Skeletal muscle tissue (tissue), 4 donors: ENCODE measurements around the gene USP6NL. TPM values are rescaled to one million over a fixed set of nuclear protein-coding genes. Genes with fewer than 3 reads are reported as not detected.
"Not testable (repeated sequence)": the region's sequence is repeated elsewhere in the genome, so short reads cannot be mapped to it uniquely, and the experiment has no call there.

Experiments
- H3K27ac ChIP-seq: one replicate; pipeline ENCODE4 v1.7.0; 2013; ENCODE audit warnings: mild to moderate bottlenecking, low read depth, low read length, inconsistent platforms
- H3K27me3 ChIP-seq, 3 donors: one replicate each; pipeline ENCODE4 v1.7.0; 2013; ENCODE audit warnings: low read length in 3 of 3; ENCODE audit not compliant: control insufficient read depth in 3 of 3, insufficient read depth in 3 of 3
- H3K36me3 ChIP-seq, 3 donors: one replicate each; pipeline ENCODE4 v1.7.0; 2013; ENCODE audit warnings: low read length in 3 of 3; ENCODE audit not compliant: control insufficient read depth in 3 of 3, insufficient read depth in 3 of 3
- H3K4me1 ChIP-seq, 3 donors: one replicate each; pipeline ENCODE4 v1.7.0; 2013; ENCODE audit warnings: low read length in 3 of 3, mild to moderate bottlenecking in 3 of 3; ENCODE audit not compliant: control insufficient read depth in 3 of 3, insufficient read depth in 3 of 3
- H3K4me3 ChIP-seq, 3 donors: one replicate each; pipeline ENCODE4 v1.7.0; 2013; ENCODE audit warnings: low read length in 3 of 3
- H3K9ac ChIP-seq, 3 donors: one replicate each; pipeline ENCODE4 v1.7.0; 2013; ENCODE audit warnings: low read length in 3 of 3, mild to moderate bottlenecking in 3 of 3, moderate library complexity in 2 of 3, low read depth in 1 of 3
- H3K9me3 ChIP-seq, 3 donors: one replicate each; pipeline ENCODE4 v1.7.0; 2013; ENCODE audit warnings: low read length in 3 of 3; ENCODE audit not compliant: control insufficient read depth in 3 of 3
- total RNA-seq: library from RNA; depleted of rRNA; stranded (reverse); fragments of >200 nt; gene quantifications from one replicate; pipeline ENCODE4 v1.2.3, GENCODE V29; 2014
- donor health status: Osteomylitis.

Gene USP6NL
- total RNA-seq, 1 donor from 2014 or later: 4.7 TPM

DNA sequence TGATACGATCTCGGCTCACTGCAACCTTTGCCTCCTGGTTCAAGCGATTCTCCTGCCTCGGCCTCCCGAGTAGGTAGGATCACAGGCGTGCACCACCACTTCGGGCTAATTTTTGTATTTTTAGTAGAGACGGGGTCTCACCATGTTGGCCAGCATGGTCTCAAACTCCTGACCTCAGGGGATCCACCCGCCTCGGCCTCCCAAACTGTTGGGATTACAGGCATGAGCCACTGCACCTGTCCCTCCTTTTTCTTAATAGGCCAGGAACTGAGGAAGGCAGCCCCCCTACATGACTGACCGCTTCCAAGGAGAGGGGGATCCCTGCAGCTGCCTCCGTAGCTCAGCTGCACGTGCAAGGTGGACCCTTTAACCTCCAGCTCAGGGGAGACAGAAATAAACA, 175.0 kb downstream of the USP6NL start:
- not testable (repeated sequence) for H3K9ac ChIP-seq, H3K27ac ChIP-seq, H3K36me3 ChIP-seq, H3K4me3 ChIP-seq, H3K4me1 ChIP-seq, H3K9me3 ChIP-seq
- H3K27me3 ChIP-seq: peaks cover 0 to 21% (median 3%) of the 10 kb centered on the region in 3 donors

- peaks cover 0 to 3% (median 0%) of the 10 kb centered on the region in 3 donors for H3K9me3 ChIP-seq
- H3K27me3 ChIP-seq: peaks cover 0 to 16% (median 3%) of the 10 kb centered on the region in 3 donors
- no peaks in the 10 kb centered on the region for H3K4me1 ChIP-seq
- no peaks in the 10 kb centered on the region for H3K36me3 ChIP-seq
- H3K9ac ChIP-seq: no peak overlapping the region
- no peak overlapping the region for H3K27ac ChIP-seq
- no peak overlapping the region for H3K4me3 ChIP-seq
Observed at GRCh38 chr10:11435581-11435981, 175.9 kb downstream of the USP6NL start.

- Histone ChIP-seq H3K27me3 (peaks cover 0 to 13% (median 3%) of the 10 kb centered on the region in 3 donors), H3K36me3 (no peaks in the 10 kb centered on the region), H3K9me3 (peaks cover 0 to 9% (median 2%) of the 10 kb centered on the region in 3 donors), H3K4me3 (no peak overlapping the region), H3K4me1 (no peaks in the 10 kb centered on the region), H3K9ac (no peak overlapping the region), H3K27ac (no peak overlapping the region)
Observed at GRCh38 chr10:11434324-11434723, 177.1 kb downstream of the USP6NL start.

GRCh38 chr10:11433657-11434056, 177.8 kb downstream of the USP6NL start:
- H3K4me3 ChIP-seq: no peak overlapping the region
- no peaks in the 10 kb centered on the region for H3K4me1 ChIP-seq
- H3K9ac ChIP-seq: no peak overlapping the region
- peaks cover 0 to 11% (median 3%) of the 10 kb centered on the region in 3 donors for H3K9me3 ChIP-seq
- H3K27me3 ChIP-seq: peaks cover 0 to 12% (median 3%) of the 10 kb centered on the region in 3 donors
- H3K36me3 ChIP-seq: no peaks in the 10 kb centered on the region
- no peak overlapping the region for H3K27ac ChIP-seq

- Histone ChIP-seq H3K27ac (no peak overlapping the region), H3K9me3 (peaks cover 0 to 11% (median 3%) of the 10 kb centered on the region in 3 donors), H3K27me3 (peaks cover 0 to 5% (median 0%) of the 10 kb centered on the region in 3 donors), H3K36me3 (no peaks in the 10 kb centered on the region), H3K9ac (no peak overlapping the region), H3K4me1 (no peaks in the 10 kb centered on the region), H3K4me3 (no peak overlapping the region)
Observed at GRCh38 chr10:11431216-11431555, 180.3 kb downstream of the USP6NL start.

- Histone ChIP-seq H3K9me3 (peaks cover 0 to 11% (median 3%) of the 10 kb centered on the region in 3 donors), H3K27me3 (peaks cover 0 to 4% (median 0%) of the 10 kb centered on the region in 3 donors), H3K36me3 (no peaks in the 10 kb centered on the region), H3K4me3 (no peak overlapping the region), H3K27ac (no peak overlapping the region), H3K4me1 (no peaks in the 10 kb centered on the region), H3K9ac (no peak overlapping the region)
Observed at GRCh38 chr10:11430421-11431215, 180.8 kb downstream of the USP6NL start.

- H3K27me3 ChIP-seq: no peaks in the 10 kb centered on the region
- peaks cover 0 to 11% (median 3%) of the 10 kb centered on the region in 3 donors for H3K9me3 ChIP-seq
- no peaks in the 10 kb centered on the region for H3K36me3 ChIP-seq
- H3K4me3 ChIP-seq: no peak overlapping the region
- no peaks in the 10 kb centered on the region for H3K4me1 ChIP-seq
- H3K9ac ChIP-seq: no peak overlapping the region
- no peak overlapping the region for H3K27ac ChIP-seq
Observed at GRCh38 chr10:11429439-11430052, 181.9 kb downstream of the USP6NL start.

DNA sequence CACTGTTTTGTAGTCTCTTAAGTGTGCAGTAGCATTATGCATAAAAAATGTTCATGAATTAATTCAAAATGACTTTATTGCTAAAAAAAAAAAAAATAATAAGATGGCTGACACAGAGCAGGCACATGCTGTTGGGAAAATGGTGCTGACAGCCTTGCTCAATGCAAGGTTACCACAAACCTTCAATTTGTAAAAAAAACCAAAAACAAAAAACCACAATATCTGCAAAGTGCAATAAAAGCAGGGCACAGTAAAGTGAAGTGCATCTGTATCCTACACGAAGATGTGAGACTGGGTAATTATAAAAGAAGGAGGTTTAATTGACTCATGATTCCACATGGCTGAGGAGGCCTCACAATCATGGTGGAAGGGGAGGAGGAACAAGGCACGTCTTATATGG, 185.8 kb downstream of the USP6NL start:
- peaks cover 0 to 14% (median 3%) of the 10 kb centered on the region in 3 donors for H3K9me3 ChIP-seq
- no peak overlapping the region for H3K9ac ChIP-seq
- no peaks in the 10 kb centered on the region for H3K4me1 ChIP-seq
- no peaks in the 10 kb centered on the region for H3K36me3 ChIP-seq
- no peaks in the 10 kb centered on the region for H3K27me3 ChIP-seq
- no peak overlapping the region for H3K4me3 ChIP-seq
- H3K27ac ChIP-seq: no peak overlapping the region

GRCh38 chr10:11425296-11425610, 186.2 kb downstream of the USP6NL start:
- peaks cover 0 to 14% (median 3%) of the 10 kb centered on the region in 3 donors for H3K9me3 ChIP-seq
- H3K36me3 ChIP-seq: no peaks in the 10 kb centered on the region
- no peaks in the 10 kb centered on the region for H3K4me1 ChIP-seq

More at GRCh38 chr10:11425296-11425610, 186.2 kb downstream of the USP6NL start:
- Histone ChIP-seq H3K27ac (no peak overlapping the region), H3K9ac (no peak overlapping the region), H3K4me3 (no peak overlapping the region), H3K27me3 (no peaks in the 10 kb centered on the region)
